ENCODE measurements around the gene MSMO1. TPM values are rescaled to one million over a fixed set of nuclear protein-coding genes. Genes with fewer than 3 reads are reported as not detected.

The MSMO1 gene
- total and polyA plus RNA-seq, 2 donors (not counting 3 experiments of a cell fraction or from before 2014, with no cell fraction given): 74.3 to 109 TPM

- no peak overlapping the region for H3K4me3 ChIP-seq (replicated peaks in 1 of 3; ENCODE audit: insufficient read depth in 1 of 3, low read depth in 1 of 3, low read length in 3 of 3)
- H3K9me1 ChIP-seq (replicated peaks; ENCODE audit: control insufficient read depth, extremely low read depth, insufficient read depth, low read length): no peaks in the 10 kb centered on the region
- H3K9ac ChIP-seq (replicated peaks; ENCODE audit: extremely low read depth, insufficient read depth, low read length): no peak overlapping the region
- intact Hi-C loops (cut with micrococcal nuclease): no loop called here
- dilution Hi-C loops (cut with MboI; ENCODE audit: extremely low pct_ligation_motif_present, low sequenced_read_pairs): no loop called here
- H2AFZ ChIP-seq (ENCODE audit: low read depth, low read length): no peak overlapping the region
- H3K79me2 ChIP-seq (ENCODE audit: control insufficient read depth, insufficient read depth, low read length): no peaks in the 10 kb centered on the region
- no peaks in the 10 kb centered on the region for H3K9me3 ChIP-seq (replicated peaks; ENCODE audit: control insufficient read depth, insufficient read depth, low read length)
- no peaks in the 10 kb centered on the region for H3K36me3 ChIP-seq (ENCODE audit: control insufficient read depth in 2 of 2, extremely low read depth in 1 of 2, insufficient read depth in 2 of 2, low read length in 2 of 2)
- H4K20me1 ChIP-seq (replicated peaks; ENCODE audit: control insufficient read depth, extremely low read depth, insufficient read depth, low read length): no peaks in the 10 kb centered on the region
- H3K4me2 ChIP-seq (ENCODE audit: insufficient read depth, low read length): no peak overlapping the region
- no TSS peak for BruUV-seq (replicated peaks)
- FAIRE-seq (no peak), DNase-seq (ENCODE audit: low read depth, low spot score) (no peak)
- no peaks in the 10 kb centered on the region for H3K4me1 ChIP-seq (ENCODE audit: control insufficient read depth, extremely low read depth, insufficient read depth, low read length)
- H3K27ac ChIP-seq (ENCODE audit: insufficient read depth, low read depth, low read length): no peak overlapping the region
- TF ChIP-seq CTCF (IDR thresholded peaks at IDR 0.05; ENCODE audit: extremely low read depth in 1 of 2, insufficient read depth in 1 of 2, low read depth in 1 of 2, low read length in 2 of 2): no peak
- no peak for TF ChIP-seq POLR2A (IDR thresholded peaks at IDR 0.05; ENCODE audit: low read depth, low read length)
- TF ChIP-seq JUN (IDR thresholded peaks at IDR 0.05; ENCODE audit: borderline replicate concordance, insufficient read depth, insufficient read length, low read depth): no peak
- no peak for TF ChIP-seq POLR2AphosphoS5 (IDR thresholded peaks at IDR 0.05; ENCODE audit: insufficient read depth, low read depth, low read length)
- TF ChIP-seq MYC (IDR thresholded peaks at IDR 0.05; ENCODE audit: low read depth, low read length): no peak
- TF ChIP-seq EZH2 (IDR thresholded peaks at IDR 0.05; ENCODE audit: borderline replicate concordance, low read depth, low read length, severe bottlenecking): no peak
- TF ChIP-seq FOS (IDR thresholded peaks at IDR 0.05; ENCODE audit: borderline replicate concordance, insufficient read depth, low read length): no peak
- no peak for TF ChIP-seq MAX (IDR thresholded peaks at IDR 0.05; ENCODE audit: insufficient read depth, insufficient read length)
- no peak for TF ChIP-seq GATA2 (IDR thresholded peaks at IDR 0.05; ENCODE audit: insufficient read depth, insufficient read length, low read depth, low read length)
- ChIA-PET CTCF (interaction anchor here (1.0 to 1.4 kb wide), 3 partner anchors 25 to 83 kb away, joined by 3 to 4 read pairs (median 3); no protein-coding TSS in a partner anchor), POLR2A (no interaction called here)
- H3K27me3 ChIP-seq (ENCODE audit: control insufficient read depth in 2 of 2, insufficient read depth in 2 of 2, low read length in 2 of 2): no peaks in the 10 kb centered on the region
These were observed 57.7 kb downstream of the MSMO1 start for GRCh38 chr4:165385126-165385525.

All from endothelial cell of umbilical vein (primary cell).